COR-L47 (cell line): ENCODE measurements around the gene CORO2B.

ENCODE experiments used
- DNase-seq: peaks from one replicate; lab custom pipeline; 2025; lab: John Stamatoyannopoulos, UW

CORO2B gene

GRCh38 chr15:68553994-68554720 lies 24.6 kb upstream of the CORO2B start:
- DNase-seq: peak; percentile 79

- DNase-seq: no peak
Measured at GRCh38 chr15:68554721-68555678, 23.8 kb upstream of the CORO2B start.

GRCh38 chr15:68555679-68556037 lies 23.1 kb upstream of the CORO2B start:
- DNase-seq: no peak

GRCh38 chr15:68556139-68556990 lies 22.4 kb upstream of the CORO2B start:
- DNase-seq: no peak

GRCh38 chr15:68557469-68558317 lies 21.1 kb upstream of the CORO2B start:
- no peak for DNase-seq

- no peak for DNase-seq
Measured at GRCh38 chr15:68558318-68559305, 20.2 kb upstream of the CORO2B start.

- peak; percentile 81 for DNase-seq
Measured at GRCh38 chr15:68559345-68560310, 19.2 kb upstream of the CORO2B start.

GRCh38 chr15:68560501-68561113 lies 18.2 kb upstream of the CORO2B start:
- no peak for DNase-seq

GRCh38 chr15:68561171-68561900 lies 17.5 kb upstream of the CORO2B start:
- no peak for DNase-seq

- DNase-seq: no peak
Measured at GRCh38 chr15:68561901-68562300, 16.9 kb upstream of the CORO2B start.

- no peak for DNase-seq
Measured at GRCh38 chr15:68564173-68564572, 14.6 kb upstream of the CORO2B start.

- DNase-seq: no peak
Measured at GRCh38 chr15:68565234-68565633, 13.6 kb upstream of the CORO2B start.

- DNase-seq: no peak
Measured at GRCh38 chr15:68565726-68566125, 13.1 kb upstream of the CORO2B start.

- DNase-seq: no peak
Measured at GRCh38 chr15:68566377-68566954, 12.3 kb upstream of the CORO2B start.

- no peak for DNase-seq
Measured at GRCh38 chr15:68567345-68567744, 11.4 kb upstream of the CORO2B start.

- DNase-seq: no peak
Measured at GRCh38 chr15:68570974-68571373, 7.8 kb upstream of the CORO2B start.

- no peak for DNase-seq
Measured at GRCh38 chr15:68571582-68571981, 7.2 kb upstream of the CORO2B start.
